B cell (primary cell): Measurements from ENCODE around the gene LIN37. TPM values are rescaled to one million over a fixed set of nuclear protein-coding genes. Genes with fewer than 3 reads are reported as not detected.
A peak's percentile ranks its signal among the peaks of the same experiment; 100 is the strongest.

ENCODE experiments used
- ATAC-seq: fragments of 200-7000 bp; cut with Tn5 transposase; one replicate; pipeline ENCODE4 v1.10.0; 2021; ENCODE audit warnings: low read depth, mild to moderate bottlenecking, moderate number of reproducible peaks, moderate library complexity
- CTCF ChIA-PET: fragments of 350-600 bp; sonication (Branson Sonifier 250); formaldehyde crosslinking; loops from one replicate; lab custom pipeline; 2021; ENCODE audit warnings: antibody characterized with exemption, inconsistent platforms; lab: Charles Lee
- POLR2A ChIA-PET: fragments of 350-600 bp; sonication (Branson Sonifier 250); formaldehyde crosslinking; loops from one replicate; lab custom pipeline; 2021; ENCODE audit warnings: antibody characterized with exemption; lab: Charles Lee
- DNase-seq: peaks from one replicate; pipeline ENCODE4 v3.0.0; 2013
- H2AFZ ChIP-seq: 2 replicates; pipeline ENCODE4 v1.6.1; 2012; ENCODE audit warnings: mild to moderate bottlenecking, low read depth, low read length; ENCODE audit not compliant: insufficient read depth, poor library complexity, severe bottlenecking
- H3K27ac ChIP-seq, 2 donors: 1 replicate in 1 of 2; 2 replicates in 1 of 2; pipeline ENCODE4 v1.5.1; 2012 to 2013; ENCODE audit warnings: low read length in 2 of 2, mild to moderate bottlenecking in 2 of 2, moderate library complexity in 1 of 2
- H3K27me3 ChIP-seq, 4 experiments: fragments of 200-600 bp in 1 of 4; sonication (generic) in 1 of 4; replicated peaks in 1 of 4; 1 replicate in 2 of 4; 2 replicates in 2 of 4; pipeline versions ENCODE4 v1.6.1 to v1.7.0; 2013 to 2016; ENCODE audit warnings: low read length in 3 of 4, mild to moderate bottlenecking in 2 of 4, mixed read lengths in 1 of 4, moderate library complexity in 1 of 4; ENCODE audit not compliant: insufficient read depth in 4 of 4, control insufficient read depth in 3 of 4; ENCODE audit errors: control extremely low read depth in 1 of 4
- H3K36me3 ChIP-seq, 2 experiments: replicated peaks in 1 of 2; 1 replicate in 1 of 2; 2 replicates in 1 of 2; pipeline versions ENCODE4 v1.6.1 to v1.7.1; 2013; ENCODE audit warnings: low read length in 1 of 2; ENCODE audit not compliant: insufficient read depth in 2 of 2, control insufficient read depth in 1 of 2; ENCODE audit errors: control extremely low read depth in 1 of 2, extremely low read depth in 1 of 2
- H3K4me1 ChIP-seq, 2 donors: fragments of 200-600 bp in 1 of 2; sonication (generic) in 1 of 2; 1 replicate in 1 of 2; 2 replicates in 1 of 2; pipeline versions ENCODE4 v1.5.1 to v1.6.1; 2013 to 2017; ENCODE audit warnings: low read length in 2 of 2; ENCODE audit not compliant: control insufficient read depth in 2 of 2, insufficient read depth in 2 of 2
- H3K4me2 ChIP-seq: replicated peaks from 2 replicates; pipeline ENCODE3; 2012; ENCODE audit warnings: mild to moderate bottlenecking, low read depth, low read length; ENCODE audit not compliant: poor library complexity, severe bottlenecking
- H3K4me3 ChIP-seq, 5 experiments: fragments of 200-600 bp in 1 of 5; sonication (generic) in 1 of 5; 1 replicate in 3 of 5; 2 replicates in 2 of 5; pipeline versions ENCODE4 v1.5.1 to v1.7.0; 2011 to 2016; ENCODE audit warnings: low read length in 4 of 5, mild to moderate bottlenecking in 4 of 5, low read depth in 2 of 5, control low read depth in 1 of 5, moderate library complexity in 1 of 5; ENCODE audit not compliant: insufficient read depth in 1 of 5; ENCODE audit errors: control extremely low read depth in 1 of 5, extremely low read depth in 1 of 5
- H3K79me2 ChIP-seq: fragments of 200-600 bp; sonication (generic); one replicate; pipeline ENCODE4 v1.6.0; 2016; ENCODE audit warnings: low read length; ENCODE audit not compliant: control insufficient read depth, insufficient read depth
- H3K9ac ChIP-seq: fragments of 200-600 bp; sonication (generic); 2 replicates; pipeline ENCODE4 v1.6.1; 2017; ENCODE audit warnings: mild to moderate bottlenecking, low read length, moderate library complexity
- H3K9me3 ChIP-seq, 3 donors: one replicate each; pipeline versions ENCODE4 v1.6.1 to v1.7.1; 2013; ENCODE audit warnings: low read length in 2 of 3; ENCODE audit not compliant: control insufficient read depth in 2 of 3, insufficient read depth in 1 of 3; ENCODE audit errors: control extremely low read depth in 1 of 3
- H4K20me1 ChIP-seq: 2 replicates; pipeline ENCODE4 v1.6.0; 2012; ENCODE audit warnings: mild to moderate bottlenecking, low read length; ENCODE audit not compliant: insufficient read depth, control insufficient read depth, poor library complexity, severe bottlenecking
- H3K27ac Mint-ChIP-seq: one replicate; pipeline ENCODE4 v1.8.0; 2021; ENCODE audit warnings: mixed read lengths
- H3K27me3 Mint-ChIP-seq: one replicate; pipeline ENCODE4 v1.8.0; 2021; ENCODE audit warnings: mixed read lengths
- H3K4me1 Mint-ChIP-seq: one replicate; pipeline ENCODE4 v1.8.0; 2021; ENCODE audit warnings: mixed read lengths
- H3K4me3 Mint-ChIP-seq: one replicate; pipeline ENCODE4 v1.8.0; 2021; ENCODE audit warnings: mixed read lengths
- H3K9me3 Mint-ChIP-seq: one replicate; pipeline ENCODE4 v1.8.0; 2022; ENCODE audit warnings: mixed read lengths; ENCODE audit not compliant: insufficient read depth
- EZH2 ChIP-seq: IDR thresholded peaks from 2 replicates; pipeline ENCODE4 v1.6.1; 2012; ENCODE audit warnings: borderline replicate concordance, low read depth, mild to moderate bottlenecking, moderate library complexity, low read length; ENCODE audit not compliant: insufficient read depth, poor library complexity, severe bottlenecking
- WGBS: methylation state at CpG from one replicate; pipeline ENCODE4 v1.1.5; 2013; ENCODE audit warnings: missing lambda C conversion rate; ENCODE audit not compliant: insufficient coverage; 5-methylcytosine and 5-hydroxymethylcytosine counted together
- intact Hi-C: fragments of 100-400 bp; cut with micrococcal nuclease; formaldehyde crosslinking; loops from one replicate; pipeline ENCODE4 v1.10.0; 2022
- polyA plus RNA-seq: library from polyadenylated mRNA; depleted of rRNA; stranded (reverse); fragments of >200 nt; gene quantifications from 2 replicates; pipeline ENCODE4 v1.2.3, GENCODE V29; 2012
- total RNA-seq, 2 donors: library from RNA; stranded (reverse); fragments of 120-200 nt in 1 of 2; gene quantifications; 1 replicate in 1 of 2; 2 replicates in 1 of 2; pipeline versions ENCODE4 v1.2.3 to v1.2.4, GENCODE V29; 2013 to 2022
- TF ChIP-seq, protein P1 (sequence below): fragments of 200-600 bp; IDR thresholded peaks from one replicate; pipeline ENCODE4 v1.8.0; 2022; ENCODE audit warnings: antibody characterized with exemption, mild to moderate bottlenecking

Gene LIN37
- total and polyA plus RNA-seq, 2 donors (not counting 1 experiment from before 2014, with no cell fraction given) = 22.3 to 64.1 TPM

DNA sequence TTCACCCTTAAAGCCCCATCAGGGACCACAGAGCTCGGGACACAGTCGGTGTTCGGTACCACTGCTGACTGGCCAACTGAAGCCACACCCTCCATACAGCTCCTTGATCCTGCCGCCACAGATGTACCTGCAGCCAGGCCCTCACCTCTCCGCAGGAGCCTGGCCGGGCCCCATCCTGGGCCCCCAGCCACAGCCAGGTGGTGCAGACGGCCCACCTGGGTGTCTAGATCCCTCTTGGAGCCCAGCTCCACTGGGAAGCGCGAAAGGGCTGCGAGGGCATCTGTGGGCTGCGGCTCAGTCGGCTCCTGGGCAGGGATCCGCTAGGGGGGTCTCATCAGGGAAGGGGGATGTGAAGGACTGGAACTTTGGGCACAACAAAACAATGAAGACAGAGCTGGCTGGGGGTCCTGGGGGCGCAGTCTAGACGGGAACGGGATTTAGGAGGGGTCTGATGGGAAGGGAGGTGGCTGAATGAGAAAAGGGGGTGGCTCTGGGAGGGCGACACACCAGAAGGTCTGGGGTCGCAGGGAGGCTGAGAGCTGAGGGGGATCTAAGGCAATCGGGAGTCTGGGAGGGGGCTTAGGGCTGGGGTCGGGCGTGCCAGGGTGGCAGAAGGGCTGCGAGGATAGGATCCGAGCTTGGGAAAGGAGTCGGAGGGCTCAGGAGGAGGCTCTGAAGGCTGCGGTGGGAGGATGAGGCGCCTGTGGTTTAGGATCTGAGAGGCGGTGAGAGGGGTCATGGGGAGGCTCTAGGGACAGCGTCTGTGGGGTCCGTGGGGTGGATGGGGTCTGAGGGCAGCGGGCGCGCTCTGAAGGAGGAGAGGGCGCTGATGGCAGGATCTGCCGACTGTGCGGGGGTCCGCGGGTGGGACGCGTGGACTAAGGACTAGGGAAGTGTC lies 48.5 kb downstream of the LIN37 start:
- Histone ChIP-seq H3K9me3 (peaks cover 0 to 5% (median 0%) of the 10 kb centered on the region in 3 donors), H3K4me2 (peak overlapping the region; percentile 30), H3K79me2 (no peaks in the 10 kb centered on the region), H3K9ac (no peak overlapping the region), H3K4me1 (peaks cover 0 to 5% of the 10 kb centered on the region in 2 donors), H3K27me3 (peaks cover 0 to 17% (median 3%) of the 10 kb centered on the region in 4 experiments), H3K4me3 (no peak overlapping the region), H3K36me3 (no peaks in the 10 kb centered on the region), H3K27ac (no peak overlapping the region), H4K20me1 (no peaks in the 10 kb centered on the region), H2AFZ (no peak overlapping the region)
- POLR2A ChIA-PET = interaction anchor here (0.7 kb wide), 1 partner anchor 389 kb away, joined by 6 read pairs; no protein-coding TSS in a partner anchor
- intact Hi-C loops = no loop called here
- Mint-ChIP-seq H3K4me1 (peaks cover 6% of the 10 kb centered on the region), H3K9me3 (no peaks in the 10 kb centered on the region), H3K27me3 (peaks cover 27% of the 10 kb centered on the region), H3K4me3 (no peak overlapping the region), H3K27ac (no peak overlapping the region)
- no peak for DNase-seq
- TF ChIP-seq, protein P1, sequence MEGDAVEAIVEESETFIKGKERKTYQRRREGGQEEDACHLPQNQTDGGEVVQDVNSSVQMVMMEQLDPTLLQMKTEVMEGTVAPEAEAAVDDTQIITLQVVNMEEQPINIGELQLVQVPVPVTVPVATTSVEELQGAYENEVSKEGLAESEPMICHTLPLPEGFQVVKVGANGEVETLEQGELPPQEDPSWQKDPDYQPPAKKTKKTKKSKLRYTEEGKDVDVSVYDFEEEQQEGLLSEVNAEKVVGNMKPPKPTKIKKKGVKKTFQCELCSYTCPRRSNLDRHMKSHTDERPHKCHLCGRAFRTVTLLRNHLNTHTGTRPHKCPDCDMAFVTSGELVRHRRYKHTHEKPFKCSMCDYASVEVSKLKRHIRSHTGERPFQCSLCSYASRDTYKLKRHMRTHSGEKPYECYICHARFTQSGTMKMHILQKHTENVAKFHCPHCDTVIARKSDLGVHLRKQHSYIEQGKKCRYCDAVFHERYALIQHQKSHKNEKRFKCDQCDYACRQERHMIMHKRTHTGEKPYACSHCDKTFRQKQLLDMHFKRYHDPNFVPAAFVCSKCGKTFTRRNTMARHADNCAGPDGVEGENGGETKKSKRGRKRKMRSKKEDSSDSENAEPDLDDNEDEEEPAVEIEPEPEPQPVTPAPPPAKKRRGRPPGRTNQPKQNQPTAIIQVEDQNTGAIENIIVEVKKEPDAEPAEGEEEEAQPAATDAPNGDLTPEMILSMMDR = no peak
- no peak for TF ChIP-seq EZH2
- CTCF ChIA-PET = no interaction called here
- no peak for ATAC-seq
- WGBS = 26% methylated on average over 38 of the region's 39 CpGs

DNA sequence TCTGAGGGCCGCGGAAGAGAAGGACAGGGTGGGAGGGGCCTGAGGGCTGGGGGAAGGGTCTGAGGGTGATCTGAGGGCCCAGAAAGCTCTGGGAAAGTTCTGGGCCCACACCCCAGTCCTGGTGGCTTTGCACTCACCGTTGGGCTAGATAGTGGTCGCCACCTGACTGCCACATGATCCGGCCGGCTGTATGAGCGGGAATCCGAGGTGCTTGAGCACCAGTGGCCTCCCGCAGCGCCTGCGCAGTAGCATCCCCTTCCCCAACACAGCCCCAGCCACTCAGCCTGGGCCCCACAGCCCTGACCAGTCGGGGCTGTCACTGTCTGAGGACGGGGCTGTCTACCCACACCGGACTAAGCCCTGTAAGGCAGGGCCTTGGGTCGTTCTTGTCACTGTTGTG lies 49.3 kb downstream of the LIN37 start:
- 11% methylated on average over 15 of the region's 15 CpGs for WGBS
- Histone ChIP-seq H3K4me2 (peak overlapping the region; percentile 30), H3K9ac (no peak overlapping the region), H3K27ac (no peak overlapping the region), H3K27me3 (peaks cover 0 to 17% (median 3%) of the 10 kb centered on the region in 4 experiments), H3K4me1 (peaks cover 0 to 5% of the 10 kb centered on the region in 2 donors), H2AFZ (no peak overlapping the region), H3K4me3 (no peak overlapping the region), H3K36me3 (no peaks in the 10 kb centered on the region), H4K20me1 (no peaks in the 10 kb centered on the region), H3K9me3 (peaks cover 0 to 13% (median 0%) of the 10 kb centered on the region in 3 donors), H3K79me2 (no peaks in the 10 kb centered on the region)
- intact Hi-C loops = no loop called here
- TF ChIP-seq, protein P1 = no peak
- TF ChIP-seq EZH2 = no peak
- Mint-ChIP-seq H3K9me3 (no peaks in the 10 kb centered on the region), H3K27ac (no peak overlapping the region), H3K4me3 (peak overlapping the region; percentile 13), H3K4me1 (peaks cover 6% of the 10 kb centered on the region), H3K27me3 (peaks cover 26% of the 10 kb centered on the region)
- ATAC-seq = no peak
- ChIA-PET CTCF (no interaction called here), POLR2A (no interaction called here)
- no peak for DNase-seq
